Fibroblast of villous mesenchyme (primary cell): ENCODE measurements around the gene MAP3K6. TPM values are rescaled to one million over a fixed set of nuclear protein-coding genes. Genes with fewer than 3 reads are reported as not detected.

Experiments
- DNase-seq: peaks from one replicate; pipeline ENCODE4 v3.0.0-alpha.2; 2010; ENCODE audit warnings: low read depth
- H3K4me3 ChIP-seq: 2 replicates; pipeline ENCODE4 v1.5.1; 2011; ENCODE audit warnings: low read depth, mild to moderate bottlenecking, low read length
- total RNA-seq: library from RNA; depleted of rRNA; stranded (reverse); fragments of >200 nt; gene quantifications from 2 replicates; pipeline ENCODE4 v1.2.3, GENCODE V29; 2012
- TF ChIP-seq, protein P1 (sequence below): IDR thresholded peaks from 2 replicates; pipeline ENCODE4 v1.5.1; 2012; ENCODE audit warnings: low read depth, mild to moderate bottlenecking, low read length; ENCODE audit not compliant: insufficient read depth

MAP3K6 gene
- total RNA-seq, 1 donor = 25.9 TPM

DNA sequence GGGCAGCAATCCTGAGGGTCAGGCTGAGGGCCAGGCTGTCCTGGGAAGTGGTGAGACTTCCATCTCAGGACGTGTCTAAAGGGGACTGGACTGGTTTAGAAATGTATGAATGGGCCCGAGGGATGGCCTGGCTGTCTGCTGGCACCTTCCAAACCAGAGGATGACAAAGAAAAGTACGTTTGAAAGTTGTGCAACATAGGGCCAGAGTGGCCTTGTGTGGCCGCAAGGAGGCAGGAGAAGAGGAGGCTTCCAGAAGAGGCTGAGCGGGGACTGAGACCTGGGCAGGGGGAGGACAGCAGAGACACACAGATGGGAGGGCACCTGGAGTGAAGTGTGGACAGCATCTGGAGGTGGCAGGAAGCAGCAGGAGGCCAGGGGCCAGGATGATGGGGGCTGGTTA is 27.5 kb downstream of the MAP3K6 start:
- H3K4me3 ChIP-seq = no peak overlapping the region

DNA sequence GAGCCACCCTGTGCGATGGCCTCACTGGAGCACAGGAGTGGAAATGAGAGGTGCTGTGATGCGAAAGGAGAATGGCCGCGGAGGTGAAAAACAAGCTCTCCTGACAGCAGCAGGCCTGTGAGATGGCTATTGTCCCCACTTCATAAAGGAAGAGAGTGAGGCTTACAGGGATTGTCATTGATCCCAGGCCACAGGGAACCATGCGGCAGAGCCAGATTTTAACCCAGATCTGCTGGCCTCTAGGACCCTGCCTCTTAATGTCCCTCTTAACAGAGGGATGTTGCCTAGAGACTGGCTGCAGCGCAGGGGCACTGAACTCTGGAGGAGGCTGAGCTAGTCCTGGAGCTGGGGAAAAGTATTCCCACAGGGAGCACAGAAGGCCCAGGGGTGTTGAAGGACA is 28.0 kb downstream of the MAP3K6 start:
- TF ChIP-seq, protein P1, sequence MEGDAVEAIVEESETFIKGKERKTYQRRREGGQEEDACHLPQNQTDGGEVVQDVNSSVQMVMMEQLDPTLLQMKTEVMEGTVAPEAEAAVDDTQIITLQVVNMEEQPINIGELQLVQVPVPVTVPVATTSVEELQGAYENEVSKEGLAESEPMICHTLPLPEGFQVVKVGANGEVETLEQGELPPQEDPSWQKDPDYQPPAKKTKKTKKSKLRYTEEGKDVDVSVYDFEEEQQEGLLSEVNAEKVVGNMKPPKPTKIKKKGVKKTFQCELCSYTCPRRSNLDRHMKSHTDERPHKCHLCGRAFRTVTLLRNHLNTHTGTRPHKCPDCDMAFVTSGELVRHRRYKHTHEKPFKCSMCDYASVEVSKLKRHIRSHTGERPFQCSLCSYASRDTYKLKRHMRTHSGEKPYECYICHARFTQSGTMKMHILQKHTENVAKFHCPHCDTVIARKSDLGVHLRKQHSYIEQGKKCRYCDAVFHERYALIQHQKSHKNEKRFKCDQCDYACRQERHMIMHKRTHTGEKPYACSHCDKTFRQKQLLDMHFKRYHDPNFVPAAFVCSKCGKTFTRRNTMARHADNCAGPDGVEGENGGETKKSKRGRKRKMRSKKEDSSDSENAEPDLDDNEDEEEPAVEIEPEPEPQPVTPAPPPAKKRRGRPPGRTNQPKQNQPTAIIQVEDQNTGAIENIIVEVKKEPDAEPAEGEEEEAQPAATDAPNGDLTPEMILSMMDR = no peak
- DNase-seq = no peak
- H3K4me3 ChIP-seq = no peak overlapping the region

More for the DNA sequence above, 27.5 kb downstream of the MAP3K6 start:
- TF ChIP-seq, protein P1 = no peak
- DNase-seq = no peak

DNA sequence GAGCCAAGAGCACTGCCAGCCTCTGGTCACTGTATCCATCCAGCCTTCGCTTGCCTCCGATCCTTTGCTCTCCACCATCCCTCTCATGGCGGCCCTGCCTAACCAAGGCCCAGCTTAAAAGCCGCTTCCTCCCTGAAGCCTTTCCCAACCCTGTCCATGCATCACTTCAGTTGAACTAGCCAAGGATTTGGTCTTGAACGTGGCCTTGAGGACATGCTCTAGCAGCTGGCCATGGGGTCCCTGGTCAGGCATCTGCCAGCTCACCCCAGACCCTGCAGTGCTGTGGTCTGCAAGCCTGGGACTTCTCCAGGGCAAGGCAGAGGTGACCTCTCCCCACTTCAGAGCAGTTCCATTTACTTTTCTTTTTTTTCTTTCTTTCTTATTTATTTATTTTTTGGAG is 30.0 kb downstream of the MAP3K6 start:
- H3K4me3 ChIP-seq = no peak overlapping the region
- no peak for DNase-seq
- TF ChIP-seq, protein P1 = no peak

DNA sequence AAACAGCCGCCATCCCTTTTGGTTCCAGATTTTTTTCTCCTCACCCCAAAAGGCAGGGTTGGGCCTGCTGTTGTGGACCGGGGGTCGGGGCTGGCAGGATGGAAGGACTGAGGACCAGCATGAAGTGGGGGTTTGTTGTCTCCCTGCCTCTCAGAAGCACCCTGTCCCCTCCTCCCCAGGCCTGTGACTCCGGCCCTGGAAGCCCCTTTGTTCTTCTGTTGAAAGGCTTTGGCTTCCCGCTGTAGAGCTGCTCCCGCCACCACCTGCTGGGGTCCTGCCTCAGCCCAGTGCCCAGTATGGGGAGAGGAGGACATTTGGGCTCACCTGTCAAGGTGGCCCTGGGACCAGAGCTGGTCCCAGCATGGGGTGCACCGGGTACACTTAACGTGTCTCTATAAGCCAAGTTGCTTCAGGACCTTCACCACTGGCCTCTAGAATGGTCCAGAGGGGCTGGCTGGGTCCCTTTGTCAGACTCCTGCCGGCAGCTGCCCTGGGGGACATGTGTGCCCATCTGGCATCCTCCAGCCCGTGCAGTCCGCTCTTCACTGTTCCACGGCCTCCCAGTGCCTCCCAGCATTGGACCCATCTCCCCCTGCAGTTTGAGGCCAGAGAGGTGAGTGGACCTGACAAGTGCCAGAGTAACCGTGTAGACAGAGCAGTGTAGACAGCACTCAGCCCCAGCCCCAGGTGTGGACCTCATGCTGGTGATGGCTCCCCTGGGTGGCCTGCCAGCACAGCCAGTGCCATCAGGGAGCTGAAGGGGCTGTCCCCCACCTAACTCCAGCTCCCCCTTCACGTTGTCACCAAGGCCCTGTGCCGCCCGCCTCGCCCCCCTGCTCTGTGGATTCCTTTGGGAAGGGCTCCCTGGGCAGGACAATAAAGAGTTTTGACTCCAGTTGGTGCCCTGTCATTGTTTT is 31.0 kb downstream of the MAP3K6 start:
- DNase-seq = no peak
- TF ChIP-seq, protein P1 = no peak
- H3K4me3 ChIP-seq = no peak overlapping the region

DNA sequence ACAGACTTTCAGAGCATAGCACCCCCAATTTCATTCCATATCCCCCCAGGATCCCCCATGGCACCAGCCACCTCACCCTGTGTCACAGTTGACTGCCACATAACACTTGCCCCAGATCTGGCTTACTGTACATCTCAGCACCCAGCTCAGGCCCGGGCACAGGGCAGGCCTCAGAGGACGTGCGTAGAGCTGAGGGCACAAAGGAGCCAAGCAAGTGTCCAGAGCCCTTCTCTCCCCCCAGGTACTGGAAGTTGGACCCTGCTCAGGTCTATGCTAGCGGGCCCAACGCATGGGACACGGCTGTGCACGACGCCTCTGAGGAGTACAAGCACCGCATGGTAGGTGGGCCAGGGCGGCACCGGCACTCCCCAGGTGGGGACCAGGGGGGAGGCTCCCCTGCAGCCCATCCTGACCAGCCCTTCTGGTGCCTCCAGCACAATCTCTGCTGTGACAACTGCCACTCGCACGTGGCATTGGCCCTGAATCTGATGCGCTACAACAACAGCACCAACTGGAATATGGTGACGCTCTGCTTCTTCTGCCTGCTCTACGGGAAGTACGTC is 33.0 kb downstream of the MAP3K6 start:
- no peak for DNase-seq
- H3K4me3 ChIP-seq = no peak overlapping the region
- TF ChIP-seq, protein P1 = no peak

DNA sequence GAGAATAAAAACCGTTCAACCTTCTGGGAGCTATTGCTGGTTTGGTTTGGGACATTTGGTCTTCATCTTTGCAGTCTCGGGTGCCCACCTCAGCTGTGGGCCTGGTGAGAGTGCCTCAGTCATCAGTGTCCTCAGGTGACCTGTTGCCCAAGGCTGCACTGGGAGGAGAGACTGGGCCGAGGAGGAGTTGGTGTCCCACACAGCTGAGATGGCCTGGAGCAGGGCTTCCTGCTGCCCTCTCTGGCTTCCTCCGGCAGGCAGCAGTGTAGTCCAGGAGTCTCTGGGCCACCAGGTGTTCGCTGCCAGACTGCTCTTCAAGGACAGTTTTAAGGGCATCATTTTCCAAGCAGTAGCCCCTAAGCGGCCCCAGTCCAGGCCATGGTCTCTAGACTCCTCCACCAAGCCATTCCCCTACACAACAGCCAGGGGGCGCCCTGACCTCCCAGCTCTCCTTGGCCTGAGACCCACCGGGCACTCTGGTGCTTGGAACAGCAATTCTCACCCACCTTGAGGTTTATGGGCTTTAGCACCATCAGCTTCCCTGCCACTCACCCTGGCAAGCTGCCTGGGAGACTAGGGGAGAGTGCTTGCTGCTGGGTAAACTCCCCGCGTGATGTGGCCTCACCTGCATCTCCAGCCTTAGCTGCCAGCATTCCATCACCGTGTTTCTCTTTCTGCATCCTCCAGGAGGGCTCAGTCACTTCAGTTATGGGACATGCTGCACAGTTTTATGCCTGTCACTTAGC is 34.1 kb downstream of the MAP3K6 start:
- peak; percentile 30 for DNase-seq
- TF ChIP-seq, protein P1 = peak; percentile 85
- H3K4me3 ChIP-seq = no peak overlapping the region
